Putamen (tissue), 1 donor: Measurements from ENCODE around the gene SLC16A14.
A peak's percentile ranks its signal among the peaks of the same experiment; 100 is the strongest.

Experiments
- DNase-seq: peaks from one replicate; pipeline ENCODE4 v3.0.0-alpha.2; 2016; ENCODE audit warnings: low spot score

SLC16A14 gene

DNA sequence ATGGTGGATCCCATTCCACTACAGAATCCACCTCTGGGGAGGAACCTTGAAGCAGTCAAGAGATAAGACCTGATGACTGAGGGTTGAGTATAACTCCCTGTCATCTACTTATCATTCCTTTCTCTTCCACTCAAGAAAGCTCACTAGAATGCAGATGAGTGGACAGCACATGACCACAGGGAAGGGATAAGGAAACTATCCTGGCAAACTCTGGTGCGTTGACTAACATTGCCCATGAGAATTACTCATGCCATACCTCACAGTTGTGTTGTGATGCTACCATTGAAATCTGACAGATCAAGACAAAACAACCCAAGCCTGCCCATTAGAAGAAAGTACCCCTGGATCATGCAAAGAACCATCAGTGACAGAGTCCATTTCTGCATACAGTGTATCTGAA lies 26.5 kb downstream of the SLC16A14 start:
- DNase-seq: no peak

DNA sequence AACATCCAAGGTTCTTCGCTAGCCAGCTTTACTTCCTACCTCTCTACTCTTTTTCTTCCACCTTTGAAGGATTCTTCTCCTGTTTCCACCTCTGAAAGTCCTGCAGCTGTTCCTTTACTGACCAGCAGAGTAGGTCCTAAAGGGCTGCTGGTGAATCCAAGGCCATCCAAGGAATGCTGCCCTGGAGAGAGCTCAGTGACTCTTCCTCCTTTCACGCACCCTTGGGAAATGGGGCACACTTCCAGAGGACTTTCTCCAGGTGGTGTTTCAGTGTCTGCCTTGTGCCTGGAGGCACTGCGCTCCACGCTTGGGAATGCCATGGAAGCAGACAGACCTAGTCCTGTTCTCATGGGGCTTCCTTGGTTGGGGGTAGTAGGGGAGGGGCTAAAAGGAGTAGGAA lies 45.4 kb downstream of the SLC16A14 start:
- DNase-seq: no peak

DNA sequence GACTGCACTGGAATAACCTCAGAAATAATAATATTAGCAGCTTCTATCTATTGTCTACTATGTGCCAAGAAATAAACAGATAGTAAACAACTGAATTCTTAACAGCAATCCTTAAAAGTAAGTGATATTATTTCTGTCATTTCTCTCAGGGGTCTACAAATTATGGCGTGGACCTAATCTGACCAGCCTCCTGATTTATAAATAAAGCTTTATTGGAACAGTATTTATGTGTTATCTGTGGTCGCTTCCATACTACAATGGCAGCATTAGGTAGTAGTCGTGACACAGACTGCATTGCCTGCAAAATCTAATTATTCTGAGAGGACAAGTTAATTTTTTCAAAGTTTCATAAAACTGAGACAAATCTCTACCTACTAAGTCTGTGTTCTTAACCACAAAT lies 49.0 kb downstream of the SLC16A14 start:
- no peak for DNase-seq

DNA sequence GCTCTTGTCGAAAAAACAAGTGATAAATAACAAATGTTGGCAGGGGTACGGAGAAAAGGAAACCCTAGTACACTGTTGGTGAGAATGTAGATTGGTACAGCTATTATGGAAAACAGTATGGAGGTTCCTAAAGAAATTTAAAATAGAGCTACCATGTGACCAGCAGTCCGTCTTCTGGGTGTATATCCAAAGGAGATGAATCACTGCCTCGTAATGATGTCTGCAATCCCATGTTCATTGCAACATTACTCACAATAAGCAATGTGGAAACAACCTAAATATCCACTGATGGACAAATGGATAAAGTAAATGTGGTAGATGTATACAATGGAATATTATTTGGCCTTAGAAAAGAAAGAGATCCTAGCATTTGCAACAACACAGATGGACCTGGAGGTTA lies 50.6 kb downstream of the SLC16A14 start:
- no peak for DNase-seq

DNA sequence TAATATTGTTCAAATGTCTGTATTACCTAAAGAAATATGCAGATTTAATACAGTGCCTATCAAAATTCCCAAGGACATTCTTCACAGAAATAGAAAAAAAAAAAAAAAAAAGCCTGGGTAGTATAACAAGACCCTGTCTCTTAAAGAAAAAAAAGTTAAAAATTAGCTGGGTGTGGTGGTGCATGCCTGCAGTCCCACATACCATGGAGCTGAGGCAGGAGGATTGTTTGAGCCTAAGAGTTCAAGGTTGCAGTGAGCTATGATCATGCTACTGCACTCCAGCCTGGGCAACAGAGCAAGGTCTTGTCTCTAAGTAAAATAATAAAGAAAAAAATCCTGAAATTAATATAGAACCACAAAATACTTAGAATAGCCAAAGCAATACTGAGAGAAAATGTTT lies 51.9 kb downstream of the SLC16A14 start:
- DNase-seq: no peak

DNA sequence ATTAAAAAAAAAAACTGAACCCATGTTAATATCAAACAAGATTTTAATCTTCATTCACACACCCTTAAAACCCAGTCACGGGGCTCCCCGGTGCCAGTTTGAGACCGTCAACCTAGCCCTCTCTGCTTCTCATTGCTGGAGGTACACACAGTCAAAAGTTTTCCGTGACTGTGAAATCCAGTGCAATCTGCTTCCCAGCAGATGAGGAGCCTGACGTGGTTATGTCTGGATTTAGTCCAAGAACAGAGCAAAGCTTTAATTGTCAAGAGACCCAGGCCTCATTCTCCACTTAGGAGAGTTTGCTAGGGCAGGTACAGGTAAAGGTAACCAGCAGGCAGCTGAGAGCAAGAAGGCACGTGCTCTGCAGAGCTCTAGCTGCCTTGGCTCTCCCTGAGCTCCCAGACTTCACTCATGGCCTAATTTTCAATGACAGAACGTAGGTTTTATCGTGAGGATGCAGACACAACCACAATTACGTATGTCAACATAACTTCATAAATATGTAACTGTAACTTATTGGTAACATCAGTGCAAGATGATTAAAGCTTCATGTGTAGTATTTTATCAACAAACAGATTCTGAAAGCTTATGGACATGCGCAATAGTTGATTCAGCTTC lies 56.3 kb downstream of the SLC16A14 start:
- DNase-seq: no peak

DNA sequence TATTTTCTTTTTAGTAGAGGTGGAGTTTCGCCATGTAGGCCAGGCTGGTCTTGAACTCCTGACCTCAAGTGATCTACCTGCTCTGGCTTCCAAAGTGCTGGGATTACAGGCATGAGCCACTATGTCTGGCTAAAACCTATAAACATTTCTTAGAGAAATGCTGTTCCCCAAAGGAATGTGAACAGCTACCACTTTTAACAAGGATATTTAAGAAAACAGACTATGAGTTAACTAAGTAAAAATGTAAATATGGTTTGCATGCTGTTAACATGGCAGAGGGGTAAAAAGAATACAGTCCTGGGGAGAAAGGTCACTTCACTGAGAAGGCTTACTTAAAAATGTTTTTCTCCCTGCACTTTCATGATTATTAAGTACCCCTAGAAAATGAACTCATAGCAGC lies 57.1 kb downstream of the SLC16A14 start:
- no peak for DNase-seq

DNA sequence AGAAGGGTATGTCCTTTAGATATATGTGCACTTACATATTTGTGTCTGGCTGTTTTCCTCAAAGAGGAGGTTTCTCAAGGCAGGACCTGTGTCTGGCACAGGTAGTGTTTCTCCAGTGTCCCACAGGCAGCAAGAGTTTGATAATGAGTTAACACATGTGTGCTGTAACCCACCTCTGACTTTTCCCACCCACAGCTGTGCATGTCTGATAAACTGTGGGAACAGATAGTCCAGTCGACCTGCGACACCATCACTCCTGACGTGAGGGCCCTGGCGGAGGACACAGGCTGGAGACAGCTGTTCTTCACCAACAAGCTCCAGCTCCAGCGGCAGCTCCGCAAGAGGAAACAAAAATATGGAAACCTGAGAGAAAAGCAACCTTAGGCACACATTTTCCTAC lies 58.2 kb downstream of the SLC16A14 start:
- DNase-seq: no peak

DNA sequence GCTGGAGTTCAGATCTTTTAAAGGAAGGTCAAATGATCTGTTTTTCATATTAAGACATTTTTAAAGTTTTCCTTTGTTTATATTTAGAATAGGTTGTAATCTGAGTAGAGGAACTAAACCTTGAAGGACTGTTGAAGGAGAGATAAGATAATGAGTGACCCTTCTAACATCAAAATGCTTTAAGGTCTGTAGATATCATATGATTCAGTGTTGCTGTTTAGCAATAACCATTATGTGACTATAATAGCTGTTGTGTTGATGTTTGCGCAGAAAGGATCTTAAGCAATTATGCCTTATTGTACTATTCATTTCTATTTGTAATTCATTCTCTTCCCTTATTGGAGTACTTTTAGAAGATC lies 60.0 kb downstream of the SLC16A14 start:
- DNase-seq: no peak

DNA sequence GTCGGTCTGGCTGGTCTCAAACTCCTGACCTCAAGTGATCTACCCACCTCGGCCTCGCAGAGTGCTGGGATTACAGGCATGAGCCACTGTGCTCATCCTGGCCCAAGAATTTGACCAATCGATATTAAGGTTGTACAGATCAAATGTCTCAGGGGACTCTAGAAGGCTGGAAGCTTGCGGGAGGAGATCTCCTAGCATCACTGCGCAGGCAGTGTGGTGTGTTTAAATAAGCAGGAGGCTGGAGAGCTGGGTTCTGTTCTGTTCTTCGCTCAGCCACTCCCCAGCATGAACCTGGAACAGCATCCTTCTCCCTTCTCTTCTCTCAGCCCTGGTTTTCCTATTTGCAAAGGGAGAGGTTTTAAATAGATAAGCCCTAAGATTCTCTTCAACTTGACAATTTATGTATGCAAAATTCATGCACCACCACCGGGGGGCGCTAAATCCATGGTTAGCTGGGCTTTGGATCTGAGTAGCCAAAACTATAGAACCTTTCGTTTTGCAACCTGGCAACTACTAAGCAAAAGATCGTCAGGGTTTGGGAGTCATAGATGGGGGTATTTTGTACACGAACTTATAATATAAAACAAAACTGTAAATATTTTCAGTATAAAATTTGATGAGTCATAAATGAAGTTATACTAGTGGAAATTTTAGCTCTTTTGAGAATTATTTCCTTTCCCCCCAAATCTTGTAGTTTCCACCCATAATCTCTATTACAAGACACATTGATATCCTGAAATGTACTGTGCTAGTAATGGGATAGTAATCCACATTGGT lies 60.6 kb downstream of the SLC16A14 start:
- peak; percentile 42 for DNase-seq

DNA sequence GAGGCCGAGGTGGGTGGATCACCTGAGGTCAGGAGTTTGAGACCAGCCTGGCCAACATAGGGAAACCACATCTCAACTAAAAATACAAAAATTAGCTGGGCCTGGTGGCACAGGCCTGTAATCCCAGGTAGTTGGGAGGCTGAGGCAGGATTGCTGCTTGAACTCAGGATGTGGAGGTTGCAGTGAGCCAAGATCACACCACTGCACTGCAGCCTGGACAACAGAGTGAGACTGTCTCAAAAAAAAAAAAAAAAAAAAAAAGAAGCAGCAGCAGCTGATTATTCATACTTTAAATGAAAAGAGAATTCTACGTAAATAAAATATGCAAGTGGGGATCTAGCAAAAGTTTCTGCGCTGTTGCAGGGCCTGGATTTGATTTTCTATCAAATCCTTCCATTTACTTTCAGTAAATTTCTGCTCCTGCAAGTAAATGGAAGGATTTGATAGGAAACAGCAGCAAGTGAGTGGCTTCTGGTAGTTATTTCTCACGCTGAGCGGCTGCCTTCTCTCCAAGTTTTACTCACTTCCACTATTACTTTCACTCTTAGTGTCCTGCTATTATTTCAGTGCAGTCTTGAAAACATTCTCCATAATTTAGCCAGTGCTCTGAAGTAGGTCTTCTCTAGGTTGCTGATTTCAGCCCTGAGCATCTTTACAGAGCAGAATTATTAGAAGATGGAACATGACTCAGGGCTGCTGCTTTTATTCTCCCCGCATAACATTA lies 68.4 kb downstream of the SLC16A14 start:
- DNase-seq: no peak

DNA sequence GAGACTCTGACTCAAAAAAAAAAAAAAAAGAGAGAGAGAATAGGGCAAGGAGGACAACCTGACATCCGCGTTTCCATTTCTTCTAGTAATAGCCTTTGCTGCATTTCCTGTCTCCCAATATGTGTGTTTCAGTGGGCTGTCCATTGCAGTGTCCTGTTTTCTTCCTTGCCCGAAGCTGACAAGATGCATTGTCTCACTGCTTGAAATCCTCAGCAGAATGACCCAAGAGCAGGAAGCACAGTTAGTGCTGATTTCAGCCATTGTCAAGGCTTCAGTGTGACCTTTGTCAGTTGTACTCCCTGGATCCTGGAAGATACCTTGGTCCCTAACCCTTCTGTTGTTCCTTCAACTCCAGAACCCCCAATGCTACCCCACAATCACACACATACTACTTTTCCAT lies 71.2 kb downstream of the SLC16A14 start:
- DNase-seq: no peak

DNA sequence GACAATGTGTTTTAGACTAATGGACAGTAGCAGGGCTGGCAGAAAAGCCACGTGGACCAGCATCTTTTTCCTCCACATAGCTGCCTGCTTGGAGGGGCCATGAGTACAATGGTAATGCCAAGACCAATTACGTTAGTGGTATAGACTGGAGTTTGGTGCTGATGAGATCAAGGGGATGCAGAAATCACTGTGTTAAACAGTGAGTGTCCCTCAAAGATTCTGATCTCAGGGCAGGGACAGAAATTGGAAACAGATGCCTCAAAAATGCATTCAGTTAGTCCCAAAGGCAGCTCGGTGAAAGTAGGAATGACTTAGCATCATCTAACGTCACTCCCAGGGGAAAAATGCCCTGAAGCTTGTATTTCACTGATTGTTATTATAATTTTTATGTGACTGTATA lies 72.4 kb downstream of the SLC16A14 start:
- no peak for DNase-seq

DNA sequence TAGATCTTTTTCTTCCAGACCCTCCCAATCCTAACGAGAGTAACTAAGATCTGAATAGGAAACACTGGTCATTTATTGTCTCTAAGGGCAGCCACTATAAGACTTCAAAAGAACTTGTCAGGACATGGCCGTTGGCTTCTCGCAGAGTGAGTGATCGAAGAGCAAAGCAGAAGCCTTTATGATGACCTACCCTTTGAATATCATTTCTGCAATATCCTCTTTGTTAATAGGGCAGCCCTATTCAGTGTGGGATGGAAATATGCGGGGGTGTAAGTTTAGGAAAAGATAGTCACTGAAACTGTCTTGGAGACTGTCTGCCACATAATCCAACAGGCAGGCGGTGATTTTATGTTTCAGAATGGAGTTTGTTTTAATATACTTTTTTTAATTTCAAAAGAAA lies 75.5 kb downstream of the SLC16A14 start:
- DNase-seq: no peak
